Activated CD8-positive, alpha-beta memory T cell treated with anti-CD3 and anti-CD28 coated beads, Interleukin-2, amount 10 ng/mL, durations not matched to agents 7 days and 5 days (primary cell): ENCODE results near the gene IMPDH1. TPM values are rescaled to one million over a fixed set of nuclear protein-coding genes. Genes with fewer than 3 reads are reported as not detected.
A peak's percentile ranks its signal among the peaks of the same experiment; 100 is the strongest.

Source experiments
- ATAC-seq: fragments of 150-1000 bp; cut with Tn5 transposase; one replicate; pipeline ENCODE4 v1.10.0; 2021; ENCODE audit warnings: moderate library complexity
- CTCF ChIA-PET: fragments of 350-600 bp; sonication (Branson Sonifier 250); formaldehyde crosslinking; loops from one replicate; lab custom pipeline; 2021; ENCODE audit warnings: antibody characterized with exemption; lab: Charles Lee
- DNase-seq: peaks from one replicate; pipeline ENCODE4 v3.0.0-alpha.2; 2020
- H3K27ac Mint-ChIP-seq: one replicate; pipeline ENCODE4 v1.8.0; 2021; ENCODE audit warnings: mild to moderate bottlenecking, mixed read lengths
- H3K27me3 Mint-ChIP-seq: one replicate; pipeline ENCODE4 v1.8.0; 2021; ENCODE audit warnings: mixed read lengths
- H3K36me3 Mint-ChIP-seq: one replicate; pipeline ENCODE4 v1.8.0; 2021; ENCODE audit warnings: mild to moderate bottlenecking, mixed read lengths
- H3K4me1 Mint-ChIP-seq: one replicate; pipeline ENCODE4 v1.8.0; 2021; ENCODE audit warnings: mixed read lengths
- H3K4me3 Mint-ChIP-seq: one replicate; pipeline ENCODE4 v1.8.0; 2021; ENCODE audit warnings: mild to moderate bottlenecking, moderate library complexity, mixed read lengths
- H3K9me3 Mint-ChIP-seq: one replicate; pipeline ENCODE4 v1.8.0; 2022; ENCODE audit warnings: low read depth, mixed read lengths
- total RNA-seq, 2 experiments: library from RNA; stranded (reverse); gene quantifications; one replicate each; pipeline ENCODE4 v1.2.3, GENCODE V29; 2021

Gene IMPDH1
- total RNA-seq, 2 experiments from 2014 or later = 54.1 to 62.8 TPM

DNA sequence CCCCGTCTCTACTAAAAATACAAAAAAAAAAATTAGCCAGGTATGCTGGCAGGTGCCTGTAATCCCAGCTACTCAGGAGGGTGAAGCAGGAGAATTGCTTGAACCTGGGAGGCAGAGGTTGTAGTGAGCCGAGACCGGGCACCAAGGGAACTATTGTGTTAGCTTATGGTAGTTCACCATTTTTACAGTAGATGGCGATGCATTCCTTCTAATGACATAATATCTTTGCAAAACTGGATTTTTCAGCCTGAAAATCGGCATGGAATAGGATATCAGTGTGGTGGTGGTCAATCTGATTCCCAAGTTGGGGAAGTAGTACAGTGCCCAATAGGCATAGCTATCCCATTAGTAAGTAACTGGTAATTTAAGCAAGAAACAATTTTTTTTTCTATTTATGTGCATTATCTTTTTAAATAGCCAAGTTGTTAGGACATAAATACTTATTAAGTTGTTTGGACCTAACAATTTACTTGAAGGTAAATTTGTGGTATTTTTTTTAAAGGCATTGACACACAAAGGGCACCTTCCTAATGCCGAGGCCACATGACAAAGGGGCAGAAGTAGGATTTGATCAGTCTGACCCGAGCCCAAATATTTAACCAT is 17.6 kb upstream of the IMPDH1 start:
- H3K36me3 Mint-ChIP-seq = no peaks in the 10 kb centered on the region

DNA sequence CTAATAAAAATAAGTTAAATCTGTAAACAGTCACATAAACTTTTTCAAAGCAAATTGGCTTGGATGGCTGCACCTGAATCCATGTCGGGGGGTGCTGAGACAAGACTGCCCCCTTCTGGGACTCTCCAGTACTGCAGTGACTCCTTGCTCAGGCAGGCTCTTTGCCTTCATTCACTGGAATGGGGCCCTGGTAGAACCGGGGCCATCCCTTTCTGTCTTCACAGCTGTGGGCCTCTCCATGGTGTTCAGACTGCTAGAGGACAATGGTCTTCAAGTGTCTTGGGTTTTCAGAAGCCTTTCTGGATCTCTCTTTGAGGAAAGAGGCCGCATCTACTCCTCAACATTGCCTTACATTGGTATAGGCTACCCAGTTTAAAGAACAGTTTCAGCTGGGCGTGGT is 16.1 kb upstream of the IMPDH1 start:
- H3K36me3 Mint-ChIP-seq = no peaks in the 10 kb centered on the region
- ATAC-seq (peak; percentile 60), DNase-seq (peak; percentile 84)
- CTCF ChIA-PET = interaction anchor here (0.7 to 14.8 kb wide), 27 partner anchors 10 to 459 kb away, joined by 3 to 355 read pairs (median 5); partner anchors contain the start of genes HILPDA, IMPDH1, METTL2B and RBM28
- H3K27me3 Mint-ChIP-seq = peaks cover 9% of the 10 kb centered on the region
- H3K4me3 Mint-ChIP-seq = no peak overlapping the region
- H3K27ac Mint-ChIP-seq = no peak overlapping the region
- H3K4me1 Mint-ChIP-seq = peaks cover 26% of the 10 kb centered on the region
- H3K9me3 Mint-ChIP-seq = no peaks in the 10 kb centered on the region

More for the DNA sequence above, 17.6 kb upstream of the IMPDH1 start:
- Mint-ChIP-seq H3K9me3 (no peaks in the 10 kb centered on the region), H3K27me3 (peaks cover 15% of the 10 kb centered on the region), H3K4me3 (no peak overlapping the region), H3K27ac (no peak overlapping the region), H3K4me1 (peaks cover 22% of the 10 kb centered on the region)
- CTCF ChIA-PET = interaction anchor here (0.6 to 14.8 kb wide), 26 partner anchors 9 to 664 kb away, joined by 3 to 355 read pairs (median 8); partner anchors contain the start of genes HILPDA, IMPDH1, METTL2B and RBM28
- ATAC-seq (peak; percentile 54), DNase-seq (no peak)

DNA sequence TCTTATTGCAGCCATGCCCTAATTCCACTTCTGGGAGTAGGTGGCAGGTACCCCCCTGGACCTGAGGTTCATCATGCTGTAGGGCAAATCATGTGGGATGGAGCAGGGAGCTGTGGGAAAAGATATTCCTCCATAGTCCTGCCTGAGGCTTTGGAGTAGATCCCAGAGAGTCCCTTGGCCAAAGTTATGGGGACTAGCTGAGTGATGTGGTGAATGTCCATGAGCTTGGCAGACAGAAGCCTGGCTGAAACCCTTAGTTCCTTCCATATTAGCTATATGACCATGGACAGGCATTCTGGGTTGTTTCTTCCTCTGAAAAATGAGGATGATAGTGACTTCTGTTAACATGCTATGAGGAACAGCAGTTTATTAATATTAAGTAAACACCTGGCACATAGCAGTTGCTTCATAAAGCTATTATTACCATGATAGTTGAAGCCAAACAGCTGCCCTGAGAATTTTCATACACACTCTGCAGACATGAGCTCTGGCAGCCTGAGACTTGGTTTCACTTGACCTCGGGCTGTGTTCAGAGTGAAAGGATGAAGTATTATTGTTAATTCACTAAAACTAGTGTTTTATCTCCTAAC is 15.0 kb upstream of the IMPDH1 start:
- CTCF ChIA-PET = interaction anchor here (0.7 to 14.8 kb wide), 20 partner anchors 11 to 316 kb away, joined by 3 to 355 read pairs (median 16); partner anchors contain the start of genes GARIN1A, HILPDA, IMPDH1 and METTL2B
- Mint-ChIP-seq H3K36me3 (no peaks in the 10 kb centered on the region), H3K4me3 (no peak overlapping the region), H3K9me3 (no peaks in the 10 kb centered on the region), H3K27me3 (peaks cover 9% of the 10 kb centered on the region), H3K4me1 (peaks cover 30% of the 10 kb centered on the region), H3K27ac (no peak overlapping the region)
- no peak for ATAC-seq
- DNase-seq = no peak

DNA sequence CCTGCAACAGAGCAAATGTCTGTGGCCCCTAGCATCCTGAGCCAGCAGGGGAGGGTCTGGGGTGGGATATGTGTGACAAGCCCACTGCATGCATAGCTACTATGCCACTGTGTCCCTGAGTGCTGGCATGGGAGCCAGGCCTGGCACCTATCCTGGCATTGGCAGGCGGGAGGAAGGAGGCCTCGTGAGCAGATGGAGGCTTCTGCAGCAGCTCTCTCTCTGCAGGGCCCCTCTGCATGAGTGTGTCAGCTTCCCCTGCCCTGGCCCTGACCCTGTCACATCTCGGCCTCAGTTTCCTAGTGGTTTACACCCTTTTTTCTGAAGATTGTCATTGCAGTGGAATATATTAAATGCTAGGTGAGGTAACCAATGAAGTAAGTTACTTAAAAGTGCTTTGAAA is 13.1 kb upstream of the IMPDH1 start:
- no peak for DNase-seq
- no peak for ATAC-seq
- Mint-ChIP-seq H3K9me3 (no peaks in the 10 kb centered on the region), H3K27ac (no peak overlapping the region), H3K36me3 (no peaks in the 10 kb centered on the region), H3K27me3 (no peaks in the 10 kb centered on the region), H3K4me1 (peaks cover 18% of the 10 kb centered on the region), H3K4me3 (no peak overlapping the region)
- CTCF ChIA-PET = interaction anchor here (0.8 to 14.8 kb wide), 2 partner anchors 15 to 75 kb away, joined by 4 to 355 read pairs; partner anchors contain the start of gene IMPDH1

DNA sequence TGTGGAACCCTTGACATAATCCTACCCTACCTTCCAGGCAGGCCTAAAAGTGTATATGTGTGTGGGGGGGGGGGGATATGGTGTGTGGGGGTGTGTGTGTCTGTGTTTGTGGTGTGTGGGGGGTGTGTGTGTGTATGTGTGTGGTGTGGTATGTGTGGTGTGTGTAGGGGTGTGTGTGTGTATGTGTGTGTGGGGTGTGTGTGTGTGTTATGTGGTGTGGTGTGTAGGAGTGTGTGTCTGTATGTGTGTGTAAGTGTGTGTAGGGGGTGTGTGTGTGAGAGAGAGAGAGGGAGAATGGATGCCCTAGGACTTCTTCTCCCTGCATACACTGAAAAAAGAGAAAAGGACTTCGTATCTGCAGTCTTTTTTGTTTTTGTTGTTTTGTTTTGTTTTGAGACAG is 12.3 kb upstream of the IMPDH1 start:
- peaks cover 16% of the 10 kb centered on the region for H3K4me1 Mint-ChIP-seq
- no peak overlapping the region for H3K27ac Mint-ChIP-seq
- no peaks in the 10 kb centered on the region for H3K9me3 Mint-ChIP-seq
- CTCF ChIA-PET = interaction anchor here (0.5 to 14.8 kb wide), 2 partner anchors 14 to 286 kb away, joined by 3 to 355 read pairs; partner anchors contain the start of gene IMPDH1
- DNase-seq (no peak), ATAC-seq (no peak)
- no peaks in the 10 kb centered on the region for H3K27me3 Mint-ChIP-seq
- H3K4me3 Mint-ChIP-seq = no peak overlapping the region
- H3K36me3 Mint-ChIP-seq = no peaks in the 10 kb centered on the region

DNA sequence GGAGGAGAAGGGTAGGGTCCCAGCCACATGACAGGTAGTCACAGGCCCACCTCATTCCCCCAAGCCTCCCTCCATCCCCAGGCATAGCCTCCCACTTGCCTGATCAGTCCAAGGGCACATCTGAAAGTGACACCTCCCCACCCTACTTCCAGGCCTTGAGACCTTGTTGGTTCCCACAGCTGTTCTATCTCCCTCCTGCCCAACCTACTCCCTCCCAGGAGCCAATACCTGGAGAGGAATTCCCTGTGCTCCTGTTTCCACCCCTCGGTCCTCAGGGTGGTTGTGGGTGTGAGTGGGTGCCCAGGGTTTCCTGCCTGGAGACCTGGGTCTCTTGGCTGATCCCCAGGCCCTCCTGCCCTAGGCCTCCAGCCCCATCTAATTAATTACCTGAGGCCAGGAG is 11.6 kb upstream of the IMPDH1 start:
- DNase-seq = no peak
- no peaks in the 10 kb centered on the region for H3K27me3 Mint-ChIP-seq
- H3K4me3 Mint-ChIP-seq = no peak overlapping the region
- no peaks in the 10 kb centered on the region for H3K36me3 Mint-ChIP-seq
- H3K27ac Mint-ChIP-seq = no peak overlapping the region
- no peak for ATAC-seq
- H3K9me3 Mint-ChIP-seq = no peaks in the 10 kb centered on the region
- CTCF ChIA-PET = interaction anchor here (0.5 to 14.8 kb wide), 2 partner anchors 14 to 285 kb away, joined by 3 to 355 read pairs; partner anchors contain the start of gene IMPDH1
- H3K4me1 Mint-ChIP-seq = peaks cover 16% of the 10 kb centered on the region

DNA sequence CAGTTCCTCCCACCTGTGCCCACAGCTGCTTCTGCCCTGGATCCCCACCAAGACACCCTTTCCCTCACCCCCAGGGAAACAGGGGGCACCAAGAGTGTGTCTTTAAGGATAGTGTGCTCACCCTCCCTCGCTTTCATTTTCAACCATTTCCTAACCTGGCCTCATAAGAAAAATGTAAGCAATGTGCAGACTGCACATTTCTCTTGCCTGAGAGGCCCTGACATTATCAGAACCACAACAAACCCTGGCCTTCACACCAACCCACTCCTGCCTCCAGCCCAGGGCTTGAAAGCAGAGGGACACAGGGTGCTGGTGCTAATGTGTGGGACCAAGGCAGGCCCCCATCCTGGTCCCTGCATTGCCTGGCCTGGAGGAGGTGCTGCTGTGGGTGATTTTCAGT is 11.0 kb upstream of the IMPDH1 start:
- H3K27me3 Mint-ChIP-seq = no peaks in the 10 kb centered on the region

DNA sequence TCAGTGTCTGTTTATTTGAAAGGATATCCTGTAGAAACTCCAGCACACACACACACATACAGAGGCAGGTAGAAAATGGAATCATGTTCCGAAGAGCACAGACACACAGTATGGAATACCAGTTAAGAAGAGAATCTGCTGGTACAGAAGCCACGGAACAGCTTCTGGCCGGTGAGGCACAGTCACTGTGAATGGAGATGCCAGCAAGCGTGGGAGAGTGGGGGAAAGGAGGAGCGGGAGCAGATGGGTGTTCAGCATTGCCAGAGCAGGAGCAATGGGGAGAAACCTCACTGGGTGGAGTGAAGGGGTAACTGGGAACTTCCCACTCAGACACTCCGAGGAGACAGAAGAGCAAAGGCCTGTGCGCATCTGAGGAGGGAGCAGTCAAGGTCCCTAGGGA is 9.5 kb upstream of the IMPDH1 start:
- DNase-seq (no peak), ATAC-seq (no peak)
- Mint-ChIP-seq H3K4me1 (peaks cover 16% of the 10 kb centered on the region), H3K27me3 (peaks cover 2% of the 10 kb centered on the region), H3K27ac (no peak overlapping the region), H3K4me3 (no peak overlapping the region), H3K9me3 (no peaks in the 10 kb centered on the region), H3K36me3 (no peaks in the 10 kb centered on the region)
- CTCF ChIA-PET = interaction anchor here (1.0 to 22.8 kb wide), 4 partner anchors 8 to 71 kb away, joined by 3 to 355 read pairs (median 10); no protein-coding TSS in a partner anchor

More for the DNA sequence above, 11.0 kb upstream of the IMPDH1 start:
- Mint-ChIP-seq H3K27ac (no peak overlapping the region), H3K4me1 (peaks cover 16% of the 10 kb centered on the region), H3K9me3 (no peaks in the 10 kb centered on the region), H3K4me3 (no peak overlapping the region), H3K36me3 (no peaks in the 10 kb centered on the region)
- DNase-seq = no peak
- ATAC-seq = peak; percentile 32
- CTCF ChIA-PET = interaction anchor here (1.4 to 14.8 kb wide), 2 partner anchors 13 to 41 kb away, joined by 4 to 355 read pairs; partner anchors contain the start of gene IMPDH1

DNA sequence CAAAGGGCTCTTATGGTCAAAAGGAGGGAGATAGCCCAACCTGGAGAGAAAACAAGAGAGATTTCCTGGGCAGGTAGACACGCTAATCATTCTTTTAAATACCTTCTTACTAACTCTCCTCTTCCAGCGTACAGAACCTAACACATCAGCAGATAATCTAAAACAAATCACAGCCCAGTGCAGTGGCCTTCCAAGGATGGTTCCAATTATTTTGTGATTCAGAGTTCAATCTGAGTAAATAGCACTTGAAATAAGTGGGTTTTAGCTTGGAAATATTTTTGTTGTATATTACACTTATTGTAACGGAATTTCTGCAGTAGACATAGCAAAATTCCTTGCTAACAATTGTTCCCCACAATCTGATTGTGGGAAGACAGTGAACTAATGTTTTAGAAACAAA is 7.3 kb upstream of the IMPDH1 start:
- Mint-ChIP-seq H3K4me1 (peaks cover 5% of the 10 kb centered on the region), H3K9me3 (no peaks in the 10 kb centered on the region), H3K36me3 (no peaks in the 10 kb centered on the region), H3K4me3 (no peak overlapping the region), H3K27ac (no peak overlapping the region), H3K27me3 (peaks cover 17% of the 10 kb centered on the region)
- ATAC-seq = no peak
- CTCF ChIA-PET = interaction anchor here (1.2 to 22.8 kb wide), 6 partner anchors 10 to 69 kb away, joined by 3 to 355 read pairs (median 10); no protein-coding TSS in a partner anchor
- no peak for DNase-seq

DNA sequence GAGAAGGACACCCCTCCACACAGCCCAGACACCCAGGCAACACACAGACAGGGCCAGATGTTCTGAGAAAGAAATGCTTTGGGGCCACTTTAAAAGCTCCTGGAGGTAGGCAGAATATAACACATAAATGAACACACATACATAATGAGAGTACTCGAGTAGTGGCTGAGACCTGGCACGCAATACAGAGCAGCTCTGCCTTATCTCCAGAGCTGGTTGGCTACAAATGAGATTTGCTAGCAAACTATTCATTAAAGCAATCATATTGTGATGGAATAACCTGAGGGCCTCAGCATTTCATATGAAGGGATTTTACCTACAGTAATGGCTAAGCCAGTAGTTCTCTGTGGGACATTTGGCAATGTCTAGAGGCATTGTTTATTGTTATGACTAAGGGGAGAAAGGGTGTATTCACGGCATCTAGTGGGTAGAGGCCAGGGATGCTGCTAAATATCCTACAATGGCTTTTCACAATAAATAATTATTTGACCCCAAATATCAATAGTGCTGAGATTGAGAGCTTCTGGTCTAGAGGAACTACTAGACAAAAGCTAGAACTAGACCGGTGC is 5.5 kb upstream of the IMPDH1 start:
- ATAC-seq (no peak), DNase-seq (no peak)
- H3K4me1 Mint-ChIP-seq = peaks cover 4% of the 10 kb centered on the region
- no peaks in the 10 kb centered on the region for H3K9me3 Mint-ChIP-seq
- H3K4me3 Mint-ChIP-seq = no peak overlapping the region
- H3K36me3 Mint-ChIP-seq = no peaks in the 10 kb centered on the region
- H3K27ac Mint-ChIP-seq = no peak overlapping the region
- H3K27me3 Mint-ChIP-seq = peaks cover 24% of the 10 kb centered on the region
- CTCF ChIA-PET = interaction anchor here (1.3 to 22.8 kb wide), 7 partner anchors 9 to 46 kb away, joined by 4 to 355 read pairs (median 6); no protein-coding TSS in a partner anchor

DNA sequence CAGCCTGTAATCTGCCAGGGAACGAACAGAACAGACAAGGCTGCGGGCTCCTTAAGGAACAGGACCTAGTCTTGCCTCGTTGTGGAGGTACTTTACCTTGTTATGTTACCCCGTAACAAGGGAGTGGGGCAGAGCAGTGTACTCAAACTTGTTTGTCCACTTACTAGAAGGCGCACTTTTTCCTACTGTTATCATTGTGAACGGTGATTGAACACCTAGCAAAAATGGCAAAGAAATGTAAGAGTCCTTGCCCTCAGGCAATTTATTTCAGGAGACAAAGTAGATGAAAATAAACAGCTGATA is 620 bp upstream of the IMPDH1 start:
- ATAC-seq (no peak), DNase-seq (no peak)
- CTCF ChIA-PET = interaction anchor here (1.2 to 22.8 kb wide), 4 partner anchors 12 to 49 kb away, joined by 3 to 355 read pairs (median 8); no protein-coding TSS in a partner anchor
- Mint-ChIP-seq H3K4me1 (peaks cover 13% of the 10 kb centered on the region), H3K27ac (peak overlapping the region; percentile 71), H3K9me3 (no peaks in the 10 kb centered on the region), H3K27me3 (peaks cover 31% of the 10 kb centered on the region), H3K4me3 (peak overlapping the region; percentile 85), H3K36me3 (no peaks in the 10 kb centered on the region)

DNA sequence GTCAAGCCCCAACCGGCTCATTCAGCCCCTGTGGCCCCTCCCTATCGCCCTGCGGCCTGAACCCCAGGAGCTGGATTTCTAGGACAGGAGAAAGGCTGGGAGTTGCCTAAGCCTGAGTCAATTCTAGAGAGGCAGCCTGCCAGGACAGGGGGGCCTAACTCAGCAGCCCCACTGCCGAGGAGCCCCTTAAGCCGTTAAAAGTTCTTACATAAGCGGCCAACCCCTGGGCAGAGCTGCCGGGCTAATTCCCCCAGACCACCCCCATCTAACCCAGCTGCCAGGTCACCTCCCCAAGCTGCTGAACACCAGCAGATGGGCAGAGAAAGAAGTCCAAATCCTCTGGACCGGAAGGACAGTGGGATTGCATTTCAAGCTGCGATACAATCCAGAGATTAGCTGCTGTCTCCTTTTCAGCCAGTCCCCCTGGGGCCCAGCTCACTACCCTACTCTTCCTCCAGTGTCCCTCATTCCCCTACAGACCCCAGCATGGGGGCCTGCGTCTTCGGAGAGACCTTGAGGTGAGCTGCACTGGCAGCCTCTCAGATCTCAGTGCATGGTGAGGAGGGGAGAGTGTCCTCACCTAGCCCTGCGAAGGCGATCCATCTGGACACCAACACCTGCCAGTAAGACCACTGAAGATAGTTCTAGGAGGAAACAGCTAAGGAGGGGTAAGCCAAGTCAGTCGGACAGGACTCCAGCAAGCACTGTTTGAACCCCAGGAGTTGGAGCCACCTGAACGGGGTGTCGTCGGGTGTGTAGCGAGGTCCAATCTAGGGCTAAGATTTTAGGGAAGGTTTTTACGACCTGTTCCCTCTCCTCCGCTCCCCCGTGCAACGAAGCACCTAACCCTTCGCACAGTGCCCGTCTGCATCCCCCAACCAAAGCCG is 830 bp downstream of the IMPDH1 start:
- no peak for DNase-seq

More for the DNA sequence above, 830 bp downstream of the IMPDH1 start:
- CTCF ChIA-PET = interaction anchor here (0.7 to 22.8 kb wide), 10 partner anchors 9 to 62 kb away, joined by 3 to 355 read pairs (median 6); no protein-coding TSS in a partner anchor
- Mint-ChIP-seq H3K27ac (peak overlapping the region; percentile 74), H3K9me3 (no peaks in the 10 kb centered on the region), H3K27me3 (peaks cover 27% of the 10 kb centered on the region), H3K36me3 (no peaks in the 10 kb centered on the region), H3K4me1 (peaks cover 24% of the 10 kb centered on the region), H3K4me3 (peak overlapping the region; percentile 85)
- no peak for ATAC-seq
